ENCODE results near the gene SMIM3.

DNA sequence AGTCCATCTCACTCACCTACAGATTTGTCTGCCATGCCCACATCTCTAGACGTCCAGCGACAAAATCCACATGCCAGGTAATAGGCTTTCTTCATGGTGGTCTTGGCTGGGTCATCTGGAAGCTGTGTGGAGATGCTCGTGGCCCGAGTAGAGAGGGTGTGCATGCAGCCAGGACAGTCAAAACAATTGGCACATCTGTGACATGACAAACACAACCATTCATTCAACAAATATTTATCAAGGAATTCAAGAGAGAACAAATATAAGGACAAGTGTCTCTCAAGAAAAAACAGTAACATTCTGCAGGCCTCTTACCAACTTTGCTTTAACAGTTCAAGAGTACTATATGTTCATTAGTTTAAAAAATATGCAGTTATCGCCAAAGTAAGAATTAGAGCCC, 25.1 kb upstream of the SMIM3 start:
- TF ChIP-seq, protein P1, sequence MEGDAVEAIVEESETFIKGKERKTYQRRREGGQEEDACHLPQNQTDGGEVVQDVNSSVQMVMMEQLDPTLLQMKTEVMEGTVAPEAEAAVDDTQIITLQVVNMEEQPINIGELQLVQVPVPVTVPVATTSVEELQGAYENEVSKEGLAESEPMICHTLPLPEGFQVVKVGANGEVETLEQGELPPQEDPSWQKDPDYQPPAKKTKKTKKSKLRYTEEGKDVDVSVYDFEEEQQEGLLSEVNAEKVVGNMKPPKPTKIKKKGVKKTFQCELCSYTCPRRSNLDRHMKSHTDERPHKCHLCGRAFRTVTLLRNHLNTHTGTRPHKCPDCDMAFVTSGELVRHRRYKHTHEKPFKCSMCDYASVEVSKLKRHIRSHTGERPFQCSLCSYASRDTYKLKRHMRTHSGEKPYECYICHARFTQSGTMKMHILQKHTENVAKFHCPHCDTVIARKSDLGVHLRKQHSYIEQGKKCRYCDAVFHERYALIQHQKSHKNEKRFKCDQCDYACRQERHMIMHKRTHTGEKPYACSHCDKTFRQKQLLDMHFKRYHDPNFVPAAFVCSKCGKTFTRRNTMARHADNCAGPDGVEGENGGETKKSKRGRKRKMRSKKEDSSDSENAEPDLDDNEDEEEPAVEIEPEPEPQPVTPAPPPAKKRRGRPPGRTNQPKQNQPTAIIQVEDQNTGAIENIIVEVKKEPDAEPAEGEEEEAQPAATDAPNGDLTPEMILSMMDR (IDR thresholded peaks at IDR 0.05; ENCODE audit: poor library complexity), result no peak
- TF ChIP-seq EZH2 (IDR thresholded peaks at IDR 0.05; ENCODE audit: borderline replicate concordance), result no peak

Data from hepatocyte (in vitro differentiated cells).